ENCODE data around the gene DYNC1H1. TPM values are rescaled to one million over a fixed set of nuclear protein-coding genes. Genes with fewer than 3 reads are reported as not detected.
A peak's percentile ranks its signal among the peaks of the same experiment; 100 is the strongest.

Gene DYNC1H1
- total RNA-seq, 1 experiment from 2014 or later = 438 TPM

DNA sequence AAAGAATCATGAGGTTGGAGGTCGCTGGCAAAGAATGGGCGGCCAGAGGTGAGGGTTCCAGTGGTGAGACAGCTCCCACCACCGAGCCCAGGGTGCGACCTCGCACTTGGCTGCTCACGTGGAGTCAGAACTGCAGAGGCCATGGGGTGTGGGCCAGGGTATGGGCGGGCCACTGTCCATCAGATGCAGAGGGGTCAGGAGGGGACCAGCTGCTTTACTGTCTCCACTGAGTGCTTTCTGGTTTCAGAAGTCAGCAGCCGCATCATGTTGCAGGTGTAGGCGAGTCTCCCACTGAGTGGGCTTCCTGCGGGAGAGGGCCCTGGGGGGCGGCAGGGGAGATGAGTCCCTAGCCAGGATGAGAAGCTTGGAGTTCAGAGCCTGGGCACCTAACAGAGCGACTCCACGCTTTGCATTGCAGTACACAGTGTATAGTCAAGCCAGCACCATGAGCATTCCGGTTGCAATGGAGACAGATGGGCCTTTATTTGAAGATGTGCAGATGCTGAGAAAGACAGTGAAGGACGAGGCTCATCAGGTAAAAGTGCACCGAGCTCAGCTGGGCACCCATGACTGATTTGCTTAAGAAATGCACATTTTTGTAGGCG lies 46.9 kb upstream of the DYNC1H1 start:
- TF ChIP-seq MAX (CRISPR knock-in tag; IDR thresholded peaks at IDR 0.05) (peak; percentile 52; the same call in 1 of the 2 replicates), GABPB1 (CRISPR knock-in tag; IDR thresholded peaks at IDR 0.05) (no peak), ZNF423 (CRISPR knock-in tag; IDR thresholded peaks at IDR 0.05) (peak; percentile 74), TP53 (CRISPR knock-in tag; IDR thresholded peaks at IDR 0.05) (0 out of 2 replicates have a peak, but pooled peaks have one; percentile 20), KAT7 (CRISPR knock-in tag; IDR thresholded peaks at IDR 0.05; ENCODE audit: borderline replicate concordance) (no peak)
- TF ChIP-seq, protein P1, sequence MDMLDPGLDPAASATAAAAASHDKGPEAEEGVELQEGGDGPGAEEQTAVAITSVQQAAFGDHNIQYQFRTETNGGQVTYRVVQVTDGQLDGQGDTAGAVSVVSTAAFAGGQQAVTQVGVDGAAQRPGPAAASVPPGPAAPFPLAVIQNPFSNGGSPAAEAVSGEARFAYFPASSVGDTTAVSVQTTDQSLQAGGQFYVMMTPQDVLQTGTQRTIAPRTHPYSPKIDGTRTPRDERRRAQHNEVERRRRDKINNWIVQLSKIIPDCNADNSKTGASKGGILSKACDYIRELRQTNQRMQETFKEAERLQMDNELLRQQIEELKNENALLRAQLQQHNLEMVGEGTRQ (CRISPR knock-in tag; IDR thresholded peaks at IDR 0.05) = 0 out of 2 replicates have a peak, but pooled peaks have one; percentile 7
- ATAC-seq (peak; percentile 45), DNase-seq (ENCODE audit: low spot score) (no peak)
- ChIA-PET CTCF (interaction anchor here (0.6 to 2.6 kb wide), 7 partner anchors 22 to 1027 kb away, joined by 3 to 13 read pairs (median 4); no protein-coding TSS in a partner anchor), POLR2A (no interaction called here)
- Mint-ChIP-seq H3K4me1 (peaks cover 45% of the 10 kb centered on the region), H3K9me3 (no peaks in the 10 kb centered on the region), H3K27ac (peak overlapping the region; percentile 82), H3K36me3 (peaks cover 19% of the 10 kb centered on the region), H3K4me3 (peak overlapping the region; percentile 51), H3K27me3 (ENCODE audit: low read depth) (no peaks in the 10 kb centered on the region)

DNA sequence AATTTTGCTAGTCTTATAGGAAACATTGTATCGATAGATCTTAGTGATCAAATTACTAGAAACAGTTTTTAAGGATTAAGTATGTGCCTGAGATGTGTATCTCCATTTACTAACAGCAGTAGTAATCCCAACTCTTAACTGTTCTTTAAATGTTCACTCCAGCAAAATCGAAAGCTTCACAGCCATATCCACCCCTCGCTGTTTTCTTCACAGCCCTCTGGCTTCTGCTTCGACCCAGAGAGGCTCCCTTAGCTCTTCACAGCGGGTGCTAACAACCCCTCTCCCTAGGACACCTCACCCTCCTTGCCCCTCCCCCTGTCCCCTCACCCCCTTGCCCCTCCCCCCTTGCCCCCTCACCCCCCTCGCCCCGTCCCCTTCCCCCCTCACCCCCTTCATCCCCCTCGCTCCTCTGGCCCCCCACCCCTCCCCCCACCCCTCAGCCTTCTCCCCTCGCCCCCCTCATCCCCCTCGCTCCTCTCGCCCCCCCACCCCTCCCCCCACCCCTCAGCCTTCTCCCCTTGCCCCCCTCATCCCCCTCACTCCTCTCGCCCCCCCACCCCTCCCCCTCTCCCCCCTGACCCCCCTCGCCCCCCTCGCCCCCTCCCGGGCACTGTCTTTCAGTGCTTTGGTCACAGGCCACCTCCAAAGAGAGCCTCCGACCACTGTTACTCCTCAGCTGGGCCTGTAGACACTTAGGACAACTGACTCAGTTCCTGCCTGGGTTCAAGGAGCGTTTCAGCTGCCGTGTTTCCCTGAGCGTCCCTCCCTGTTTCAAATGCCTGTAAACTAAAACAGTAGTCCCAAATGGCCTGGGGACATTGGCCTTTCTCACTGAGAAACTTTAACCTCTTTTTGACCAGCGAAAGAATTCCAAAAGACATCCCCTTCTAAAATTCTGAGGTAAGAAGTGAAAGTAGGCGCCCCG lies 46.0 kb upstream of the DYNC1H1 start:
- no peaks in the 10 kb centered on the region for H3K9me3 Mint-ChIP-seq
- POLR2A ChIA-PET = no interaction called here
- H3K36me3 Mint-ChIP-seq = peaks cover 19% of the 10 kb centered on the region
- CTCF ChIA-PET = interaction anchor here (0.6 to 2.6 kb wide), 5 partner anchors 22 to 147 kb away, joined by 3 to 13 read pairs (median 4); no protein-coding TSS in a partner anchor
- DNase-seq (ENCODE audit: low spot score) (peak; percentile 36), ATAC-seq (peak; percentile 43)
- H3K27me3 Mint-ChIP-seq (ENCODE audit: low read depth) = no peaks in the 10 kb centered on the region
- H3K4me1 Mint-ChIP-seq = peaks cover 45% of the 10 kb centered on the region
- H3K27ac Mint-ChIP-seq = peak overlapping the region; percentile 94
- H3K4me3 Mint-ChIP-seq = peak overlapping the region; percentile 51
- no peak for TF ChIP-seq HMGA2 (CRISPR knock-in tag; IDR thresholded peaks at IDR 0.05)
- TF ChIP-seq ZNF423 (CRISPR knock-in tag; IDR thresholded peaks at IDR 0.05) = peak; percentile 77; the same call in 1 of the 2 replicates
- no peak for TF ChIP-seq MXD4 (CRISPR knock-in tag; IDR thresholded peaks at IDR 0.05; ENCODE audit: borderline replicate concordance)

DNA sequence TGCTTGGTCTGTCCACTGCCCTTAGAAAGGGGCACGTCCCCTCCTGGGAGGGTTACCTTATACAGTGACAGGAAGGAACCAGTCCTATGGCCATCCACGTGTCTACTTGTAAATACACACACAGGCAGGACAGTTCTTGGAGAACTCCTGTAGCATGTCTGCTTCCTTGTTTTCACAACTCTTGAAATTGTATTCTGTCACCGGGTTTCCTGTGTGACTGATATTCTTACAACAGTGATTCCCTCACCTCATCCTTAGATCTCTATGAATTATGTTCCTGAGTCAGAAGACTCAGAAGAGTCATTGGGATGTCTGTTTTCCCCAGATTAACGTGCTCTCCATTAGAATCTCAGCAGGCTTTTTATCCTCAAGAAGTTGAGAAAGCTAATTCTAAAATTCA lies 44.1 kb upstream of the DYNC1H1 start:
- no peak for TF ChIP-seq TEAD1 (CRISPR knock-in tag; IDR thresholded peaks at IDR 0.05)
- Mint-ChIP-seq H3K4me1 (peaks cover 51% of the 10 kb centered on the region), H3K9me3 (no peaks in the 10 kb centered on the region), H3K27me3 (ENCODE audit: low read depth) (no peaks in the 10 kb centered on the region), H3K36me3 (peaks cover 13% of the 10 kb centered on the region), H3K27ac (no peak overlapping the region), H3K4me3 (no peak overlapping the region)
- no peak for ATAC-seq
- ChIA-PET POLR2A (no interaction called here), CTCF (no interaction called here)
- DNase-seq (ENCODE audit: low spot score) = no peak

- Mint-ChIP-seq H3K4me3 (no peak overlapping the region), H3K4me1 (peaks cover 27% of the 10 kb centered on the region), H3K27ac (peak overlapping the region; percentile 45; the same call in 1 of the 2 replicates), H3K9me3 (no peaks in the 10 kb centered on the region), H3K27me3 (ENCODE audit: low read depth) (no peaks in the 10 kb centered on the region), H3K36me3 (peaks cover 11% of the 10 kb centered on the region)
- ChIA-PET POLR2A (no interaction called here), CTCF (no interaction called here)
- ATAC-seq (no peak), DNase-seq (ENCODE audit: low spot score) (no peak)
- no peak for TF ChIP-seq NR3C1 (CRISPR knock-in tag; conservative IDR thresholded peaks at IDR 0.05; ENCODE audit: low read depth)
- TF ChIP-seq, protein P2, sequence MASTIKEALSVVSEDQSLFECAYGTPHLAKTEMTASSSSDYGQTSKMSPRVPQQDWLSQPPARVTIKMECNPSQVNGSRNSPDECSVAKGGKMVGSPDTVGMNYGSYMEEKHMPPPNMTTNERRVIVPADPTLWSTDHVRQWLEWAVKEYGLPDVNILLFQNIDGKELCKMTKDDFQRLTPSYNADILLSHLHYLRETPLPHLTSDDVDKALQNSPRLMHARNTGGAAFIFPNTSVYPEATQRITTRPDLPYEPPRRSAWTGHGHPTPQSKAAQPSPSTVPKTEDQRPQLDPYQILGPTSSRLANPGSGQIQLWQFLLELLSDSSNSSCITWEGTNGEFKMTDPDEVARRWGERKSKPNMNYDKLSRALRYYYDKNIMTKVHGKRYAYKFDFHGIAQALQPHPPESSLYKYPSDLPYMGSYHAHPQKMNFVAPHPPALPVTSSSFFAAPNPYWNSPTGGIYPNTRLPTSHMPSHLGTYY (CRISPR knock-in tag; IDR thresholded peaks at IDR 0.05) = no peak
- TF ChIP-seq, protein P3, sequence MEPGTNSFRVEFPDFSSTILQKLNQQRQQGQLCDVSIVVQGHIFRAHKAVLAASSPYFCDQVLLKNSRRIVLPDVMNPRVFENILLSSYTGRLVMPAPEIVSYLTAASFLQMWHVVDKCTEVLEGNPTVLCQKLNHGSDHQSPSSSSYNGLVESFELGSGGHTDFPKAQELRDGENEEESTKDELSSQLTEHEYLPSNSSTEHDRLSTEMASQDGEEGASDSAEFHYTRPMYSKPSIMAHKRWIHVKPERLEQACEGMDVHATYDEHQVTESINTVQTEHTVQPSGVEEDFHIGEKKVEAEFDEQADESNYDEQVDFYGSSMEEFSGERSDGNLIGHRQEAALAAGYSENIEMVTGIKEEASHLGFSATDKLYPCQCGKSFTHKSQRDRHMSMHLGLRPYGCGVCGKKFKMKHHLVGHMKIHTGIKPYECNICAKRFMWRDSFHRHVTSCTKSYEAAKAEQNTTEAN (CRISPR knock-in tag; IDR thresholded peaks at IDR 0.05) = no peak
- TF ChIP-seq CREB1 (CRISPR knock-in tag; IDR thresholded peaks at IDR 0.05) = no peak
- TF ChIP-seq SP1 (CRISPR knock-in tag; conservative IDR thresholded peaks at IDR 0.05) = no peak
- no peak for TF ChIP-seq PRRX2 (CRISPR knock-in tag; IDR thresholded peaks at IDR 0.05)
- TF ChIP-seq ZNF396 (CRISPR knock-in tag; IDR thresholded peaks at IDR 0.05; ENCODE audit: borderline replicate concordance) = no peak
- TF ChIP-seq FOXP1 (CRISPR knock-in tag; IDR thresholded peaks at IDR 0.05; ENCODE audit: borderline replicate concordance) = no peak
- no peak for TF ChIP-seq MYBL2 (CRISPR knock-in tag; IDR thresholded peaks at IDR 0.05)
- no peak for TF ChIP-seq MAX (CRISPR knock-in tag; IDR thresholded peaks at IDR 0.05)
- TF ChIP-seq ATF1 (CRISPR knock-in tag; IDR thresholded peaks at IDR 0.05) = no peak
- TF ChIP-seq, protein P4, sequence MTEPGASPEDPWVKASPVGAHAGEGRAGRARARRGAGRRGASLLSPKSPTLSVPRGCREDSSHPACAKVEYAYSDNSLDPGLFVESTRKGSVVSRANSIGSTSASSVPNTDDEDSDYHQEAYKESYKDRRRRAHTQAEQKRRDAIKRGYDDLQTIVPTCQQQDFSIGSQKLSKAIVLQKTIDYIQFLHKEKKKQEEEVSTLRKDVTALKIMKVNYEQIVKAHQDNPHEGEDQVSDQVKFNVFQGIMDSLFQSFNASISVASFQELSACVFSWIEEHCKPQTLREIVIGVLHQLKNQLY (CRISPR knock-in tag; IDR thresholded peaks at IDR 0.05) = no peak
- TF ChIP-seq E2F4 (CRISPR knock-in tag; IDR thresholded peaks at IDR 0.05; ENCODE audit: borderline replicate concordance, low read depth) = no peak
- TF ChIP-seq NR1H2 (CRISPR knock-in tag; IDR thresholded peaks at IDR 0.05) = no peak
Measured at GRCh38 chr14:101922866-101923265, 41.5 kb upstream of the DYNC1H1 start.
